Urinary bladder (tissue), 4 donors: ENCODE measurements around the gene NKD1. TPM values are rescaled to one million over a fixed set of nuclear protein-coding genes. Genes with fewer than 3 reads are reported as not detected.

Source experiments
- DNase-seq: peaks from one replicate; pipeline ENCODE4 v3.0.0-alpha.2; 2015; ENCODE audit errors: extremely low spot score
- H3K27ac ChIP-seq: one replicate; pipeline ENCODE4 v1.5.1; 2013; ENCODE audit warnings: low read depth, mild to moderate bottlenecking, moderate library complexity
- H3K36me3 ChIP-seq: one replicate; pipeline ENCODE4 v1.6.1; 2013; ENCODE audit warnings: mild to moderate bottlenecking, moderate library complexity; ENCODE audit not compliant: insufficient read depth
- H3K4me1 ChIP-seq: one replicate; pipeline ENCODE4 v1.6.1; 2013; ENCODE audit warnings: mild to moderate bottlenecking, moderate library complexity; ENCODE audit not compliant: insufficient read depth
- H3K4me3 ChIP-seq: one replicate; pipeline ENCODE4 v1.5.1; 2013; ENCODE audit warnings: low read depth, low read length
- WGBS: extraction: QIAGEN DNeasy Blood & Tissue Kit; methylation state at CpG from one replicate; pipeline ENCODE4 v1.1.7; 2013; 5-methylcytosine and 5-hydroxymethylcytosine counted together
- polyA plus RNA-seq: library from polyadenylated mRNA; stranded (reverse); fragments of 200-250 nt; gene quantifications from one replicate; pipeline ENCODE4 v1.2.3, GENCODE V29; 2013
- total RNA-seq: library from RNA; depleted of rRNA; stranded (reverse); fragments of >200 nt; gene quantifications from one replicate; pipeline ENCODE4 v1.2.3, GENCODE V29; 2014
- donor health status: healthy with polysubstance abuse.
- donor health status: healthy.

NKD1 gene
- total and polyA plus RNA-seq, 2 donors, result 5.9 to 6.2 TPM

GRCh38 chr16:50552476-50553101, 4.4 kb downstream of the NKD1 start:
- Histone ChIP-seq H3K36me3 (no peaks in the 10 kb centered on the region), H3K27ac (no peak overlapping the region), H3K4me1 (no peaks in the 10 kb centered on the region), H3K4me3 (no peak overlapping the region)
- WGBS, result 92% methylated on average over 7 of the region's 7 CpGs
- no peak for DNase-seq

GRCh38 chr16:50553182-50553710, 5.0 kb downstream of the NKD1 start:
- H3K4me1 ChIP-seq, result no peaks in the 10 kb centered on the region
- 82% methylated on average over 7 of the region's 7 CpGs for WGBS
- no peak overlapping the region for H3K27ac ChIP-seq
- no peak overlapping the region for H3K4me3 ChIP-seq
- no peaks in the 10 kb centered on the region for H3K36me3 ChIP-seq
- DNase-seq, result no peak

GRCh38 chr16:50553731-50554360, 5.7 kb downstream of the NKD1 start:
- no peak overlapping the region for H3K27ac ChIP-seq
- H3K4me1 ChIP-seq, result no peaks in the 10 kb centered on the region
- no peak for DNase-seq
- no peaks in the 10 kb centered on the region for H3K36me3 ChIP-seq
- H3K4me3 ChIP-seq, result no peak overlapping the region
- 95% methylated on average over 7 of the region's 7 CpGs for WGBS

- Histone ChIP-seq H3K27ac (no peak overlapping the region), H3K4me3 (no peak overlapping the region), H3K4me1 (no peaks in the 10 kb centered on the region), H3K36me3 (no peaks in the 10 kb centered on the region)
- no peak for DNase-seq
- WGBS, result 95% methylated on average over 10 of the region's 10 CpGs
Measured at GRCh38 chr16:50555269-50555875, 7.2 kb downstream of the NKD1 start.

GRCh38 chr16:50555952-50556673, 7.9 kb downstream of the NKD1 start:
- no peaks in the 10 kb centered on the region for H3K36me3 ChIP-seq
- no peaks in the 10 kb centered on the region for H3K4me1 ChIP-seq
- no peak for DNase-seq
- H3K27ac ChIP-seq, result no peak overlapping the region
- WGBS, result 86% methylated on average over 18 of the region's 18 CpGs
- H3K4me3 ChIP-seq, result no peak overlapping the region

- Histone ChIP-seq H3K27ac (no peak overlapping the region), H3K4me1 (no peaks in the 10 kb centered on the region), H3K36me3 (no peaks in the 10 kb centered on the region), H3K4me3 (no peak overlapping the region)
- 72% methylated on average over 2 of the region's 2 CpGs for WGBS
- DNase-seq, result no peak
Measured at GRCh38 chr16:50557046-50557445, 8.8 kb downstream of the NKD1 start.

GRCh38 chr16:50558913-50559312, 10.7 kb downstream of the NKD1 start:
- no peaks in the 10 kb centered on the region for H3K36me3 ChIP-seq
- DNase-seq, result no peak
- no peak overlapping the region for H3K27ac ChIP-seq
- 93% methylated on average over 1 of the region's 1 CpG for WGBS
- no peak overlapping the region for H3K4me3 ChIP-seq
- H3K4me1 ChIP-seq, result no peaks in the 10 kb centered on the region

- Histone ChIP-seq H3K27ac (no peak overlapping the region), H3K4me3 (no peak overlapping the region), H3K36me3 (no peaks in the 10 kb centered on the region), H3K4me1 (no peaks in the 10 kb centered on the region)
- DNase-seq, result no peak
- 94% methylated on average over 6 of the region's 6 CpGs for WGBS
Measured at GRCh38 chr16:50559342-50559741, 11.1 kb downstream of the NKD1 start.

GRCh38 chr16:50559804-50560514, 11.8 kb downstream of the NKD1 start:
- no peaks in the 10 kb centered on the region for H3K4me1 ChIP-seq
- WGBS, result 91% methylated on average over 13 of the region's 13 CpGs

GRCh38 chr16:50560903-50561863, 13.0 kb downstream of the NKD1 start:
- no peak for DNase-seq
- Histone ChIP-seq H3K36me3 (no peaks in the 10 kb centered on the region), H3K4me3 (no peak overlapping the region), H3K4me1 (no peaks in the 10 kb centered on the region), H3K27ac (no peak overlapping the region)
- WGBS, result 95% methylated on average over 4 of the region's 4 CpGs

More at GRCh38 chr16:50559804-50560514, 11.8 kb downstream of the NKD1 start:
- no peaks in the 10 kb centered on the region for H3K36me3 ChIP-seq
- H3K27ac ChIP-seq, result no peak overlapping the region
- H3K4me3 ChIP-seq, result no peak overlapping the region
- no peak for DNase-seq

- 87% methylated on average over 7 of the region's 7 CpGs for WGBS
- no peak for DNase-seq
- Histone ChIP-seq H3K27ac (no peak overlapping the region), H3K4me1 (no peaks in the 10 kb centered on the region), H3K4me3 (no peak overlapping the region), H3K36me3 (no peaks in the 10 kb centered on the region)
Measured at GRCh38 chr16:50562657-50563056, 14.5 kb downstream of the NKD1 start.

- Histone ChIP-seq H3K4me3 (no peak overlapping the region), H3K27ac (no peak overlapping the region), H3K36me3 (no peaks in the 10 kb centered on the region), H3K4me1 (no peaks in the 10 kb centered on the region)
- 64% methylated on average over 6 of the region's 6 CpGs for WGBS
- DNase-seq, result no peak
Measured at GRCh38 chr16:50563989-50564388, 15.8 kb downstream of the NKD1 start.
